HL-60 (cell line): Measurements from ENCODE around the gene FAM20A.

Source experiments
- GABPA ChIP-seq: IDR thresholded peaks from 2 replicates; pipeline ENCODE4 v1.6.1; 2012; ENCODE audit warnings: low read depth
- REST ChIP-seq: IDR thresholded peaks from 2 replicates; pipeline ENCODE4 v1.6.1; 2012; ENCODE audit warnings: low read depth; ENCODE audit not compliant: insufficient replicate concordance
- TF ChIP-seq, protein P1 (sequence below): IDR thresholded peaks from one replicate; pipeline ENCODE4 v1.5.1; 2011; ENCODE audit warnings: low read length, control low read depth, inconsistent platforms; ENCODE audit not compliant: insufficient read depth

DNA sequence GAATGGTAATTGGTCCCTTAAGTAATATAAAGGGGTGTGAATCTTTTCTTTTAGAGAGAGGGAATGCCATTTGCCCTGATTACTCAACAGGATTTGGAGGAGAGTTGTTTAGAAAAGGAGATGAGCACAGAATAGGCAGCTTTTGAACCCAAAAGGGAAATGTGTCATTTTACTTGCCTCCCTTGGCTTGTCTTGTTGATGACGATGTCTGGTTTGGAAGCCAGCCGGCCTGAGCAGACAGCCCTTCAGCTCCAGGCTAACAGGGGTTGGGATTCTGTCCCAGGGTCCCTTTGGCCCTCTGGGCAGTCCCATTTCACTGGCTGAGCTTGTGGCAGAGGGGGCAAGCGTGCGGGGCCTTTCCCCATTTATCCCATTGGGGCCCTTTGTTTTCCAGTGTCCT is 111.2 kb downstream of the FAM20A start:
- TF ChIP-seq, protein P1, sequence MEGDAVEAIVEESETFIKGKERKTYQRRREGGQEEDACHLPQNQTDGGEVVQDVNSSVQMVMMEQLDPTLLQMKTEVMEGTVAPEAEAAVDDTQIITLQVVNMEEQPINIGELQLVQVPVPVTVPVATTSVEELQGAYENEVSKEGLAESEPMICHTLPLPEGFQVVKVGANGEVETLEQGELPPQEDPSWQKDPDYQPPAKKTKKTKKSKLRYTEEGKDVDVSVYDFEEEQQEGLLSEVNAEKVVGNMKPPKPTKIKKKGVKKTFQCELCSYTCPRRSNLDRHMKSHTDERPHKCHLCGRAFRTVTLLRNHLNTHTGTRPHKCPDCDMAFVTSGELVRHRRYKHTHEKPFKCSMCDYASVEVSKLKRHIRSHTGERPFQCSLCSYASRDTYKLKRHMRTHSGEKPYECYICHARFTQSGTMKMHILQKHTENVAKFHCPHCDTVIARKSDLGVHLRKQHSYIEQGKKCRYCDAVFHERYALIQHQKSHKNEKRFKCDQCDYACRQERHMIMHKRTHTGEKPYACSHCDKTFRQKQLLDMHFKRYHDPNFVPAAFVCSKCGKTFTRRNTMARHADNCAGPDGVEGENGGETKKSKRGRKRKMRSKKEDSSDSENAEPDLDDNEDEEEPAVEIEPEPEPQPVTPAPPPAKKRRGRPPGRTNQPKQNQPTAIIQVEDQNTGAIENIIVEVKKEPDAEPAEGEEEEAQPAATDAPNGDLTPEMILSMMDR, result no peak
- TF ChIP-seq GABPA (no peak), REST (no peak)
